ENCODE results near the gene RAB10.
"Not testable (repeated sequence)": the region's sequence is repeated elsewhere in the genome, so short reads cannot be mapped to it uniquely, and the experiment has no call there.

Gene RAB10

DNA sequence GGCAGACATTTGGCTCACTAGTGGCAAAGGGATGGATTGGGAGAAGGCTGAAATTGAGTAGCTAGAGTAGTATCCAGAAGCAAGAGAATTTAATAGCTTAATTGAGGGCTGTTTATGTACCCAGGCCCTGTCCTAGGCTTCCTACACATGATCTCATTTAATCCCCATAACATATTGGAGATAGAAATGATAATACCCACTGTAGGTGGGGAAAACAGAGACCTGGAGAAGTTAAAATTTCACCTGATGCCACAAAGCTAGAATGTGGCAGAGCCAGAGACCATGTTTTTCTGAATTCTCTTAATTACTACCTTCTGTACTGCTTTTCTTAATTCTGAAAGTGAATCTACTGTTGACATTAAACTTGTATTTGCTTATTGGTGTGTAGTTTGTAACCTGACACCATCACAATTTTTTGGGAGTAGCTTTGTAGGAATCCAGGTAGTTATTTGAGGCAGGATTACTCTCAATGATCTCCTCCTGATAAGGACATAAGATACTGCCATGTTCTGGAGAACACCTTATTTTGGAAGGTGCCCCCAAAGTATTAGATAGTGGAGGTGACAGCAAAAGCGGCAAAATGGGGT, 42.2 kb downstream of the RAB10 start:
- H2AFZ ChIP-seq (ENCODE audit: low read length, unreplicated experiment): no peak overlapping the region
- peaks cover 26% of the 10 kb centered on the region for H3K4me1 ChIP-seq (ENCODE audit: control insufficient read depth, insufficient read depth, low read length, unreplicated experiment)
- peaks cover 4% of the 10 kb centered on the region; the same call in 1 of the 2 replicates for H3K36me3 ChIP-seq (ENCODE audit: insufficient read depth, low read length)
- H3K27ac ChIP-seq (ENCODE audit: low read depth, low read length): no peak overlapping the region
- no peak overlapping the region for H3K4me3 ChIP-seq (ENCODE audit: low read depth, low read length)
- peaks cover 91% of the 10 kb centered on the region for H3K79me2 ChIP-seq (ENCODE audit: control insufficient read depth, insufficient read depth, low read length, unreplicated experiment)
- no peaks in the 10 kb centered on the region for H3K27me3 ChIP-seq (ENCODE audit: insufficient read depth, low read length)

DNA sequence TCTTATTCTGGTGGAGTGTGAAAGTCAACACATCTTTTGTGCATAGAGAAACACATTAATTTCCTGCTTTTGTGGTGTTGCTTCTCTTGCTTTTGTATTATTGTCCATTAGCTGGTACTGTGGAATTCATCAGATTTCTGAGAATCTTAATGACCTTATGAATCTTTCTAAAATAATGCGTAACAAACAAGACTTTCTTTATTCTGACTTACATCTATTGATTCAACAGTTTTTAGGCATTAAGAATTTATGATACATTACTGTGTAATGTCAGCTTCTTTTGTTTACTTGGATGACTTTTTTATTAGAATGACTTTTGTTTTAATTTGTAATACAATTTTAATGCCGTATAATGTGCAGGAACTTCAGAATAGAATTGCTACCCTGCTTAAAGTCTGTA, 43.4 kb downstream of the RAB10 start:
- Histone ChIP-seq H3K36me3 (ENCODE audit: insufficient read depth, low read length) (peaks cover 11% of the 10 kb centered on the region), H3K27ac (ENCODE audit: low read depth, low read length) (no peak overlapping the region), H3K4me1 (ENCODE audit: control insufficient read depth, insufficient read depth, low read length, unreplicated experiment) (peaks cover 26% of the 10 kb centered on the region), H3K4me3 (ENCODE audit: low read depth, low read length) (no peak overlapping the region), H3K27me3 (ENCODE audit: insufficient read depth, low read length) (no peaks in the 10 kb centered on the region), H2AFZ (ENCODE audit: low read length, unreplicated experiment) (no peak overlapping the region), H3K79me2 (ENCODE audit: control insufficient read depth, insufficient read depth, low read length, unreplicated experiment) (peaks cover 88% of the 10 kb centered on the region)

DNA sequence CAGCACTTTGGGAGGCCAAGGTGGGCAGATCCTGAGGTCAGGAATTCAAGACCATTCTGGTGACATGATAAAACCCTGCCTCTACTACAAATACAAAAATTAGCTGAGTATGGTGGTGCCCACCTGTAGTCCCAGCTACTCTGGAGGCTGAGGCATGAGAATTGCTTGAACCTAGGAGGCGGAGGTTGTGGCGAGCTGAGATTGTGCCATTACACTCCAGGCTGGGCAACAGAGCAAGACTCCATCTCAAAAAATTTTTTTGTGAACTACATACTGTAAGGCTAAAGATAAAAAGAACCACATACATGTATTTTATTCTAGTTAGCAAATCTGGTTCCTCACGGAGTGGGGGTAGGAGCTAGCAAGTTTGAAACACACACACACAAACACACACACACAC, 45.1 kb downstream of the RAB10 start:
- Histone ChIP-seq H3K79me2 (ENCODE audit: control insufficient read depth, insufficient read depth, low read length, unreplicated experiment) (peaks cover 86% of the 10 kb centered on the region), H3K27me3 (ENCODE audit: insufficient read depth, low read length) (no peaks in the 10 kb centered on the region), H3K4me3 (ENCODE audit: low read depth, low read length) (no peak overlapping the region), H2AFZ (ENCODE audit: low read length, unreplicated experiment) (no peak overlapping the region), H3K27ac (ENCODE audit: low read depth, low read length) (no peak overlapping the region), H3K4me1 (ENCODE audit: control insufficient read depth, insufficient read depth, low read length, unreplicated experiment) (peaks cover 17% of the 10 kb centered on the region), H3K36me3 (ENCODE audit: insufficient read depth, low read length) (peaks cover 13% of the 10 kb centered on the region)

DNA sequence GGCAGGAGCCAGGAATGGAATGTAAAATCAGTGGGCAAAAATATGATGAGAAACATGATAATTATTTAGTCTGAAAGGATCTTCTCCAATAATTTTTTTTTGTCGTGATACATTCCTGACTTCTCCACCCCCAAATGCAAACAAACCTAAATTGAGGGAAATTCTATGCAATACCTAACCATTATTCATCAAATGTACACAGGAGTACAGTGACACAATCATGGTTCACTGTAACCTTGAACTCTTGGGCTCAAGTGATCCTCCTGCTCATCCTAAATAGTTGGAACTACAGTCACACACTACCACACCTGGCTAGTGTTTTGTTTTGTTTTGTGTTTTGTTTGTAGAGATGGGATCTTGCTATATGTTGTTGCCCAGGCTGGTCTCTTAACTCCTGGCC, 46.5 kb downstream of the RAB10 start:
- peak overlapping the region; percentile 7; the same call in 1 of the 2 replicates for H3K27ac ChIP-seq (ENCODE audit: low read depth, low read length)
- peaks cover 16% of the 10 kb centered on the region for H3K36me3 ChIP-seq (ENCODE audit: insufficient read depth, low read length)
- no peak overlapping the region for H3K4me3 ChIP-seq (ENCODE audit: low read depth, low read length)
- no peak overlapping the region for H2AFZ ChIP-seq (ENCODE audit: low read length, unreplicated experiment)
- peaks cover 23% of the 10 kb centered on the region for H3K4me1 ChIP-seq (ENCODE audit: control insufficient read depth, insufficient read depth, low read length, unreplicated experiment)
- peaks cover 86% of the 10 kb centered on the region for H3K79me2 ChIP-seq (ENCODE audit: control insufficient read depth, insufficient read depth, low read length, unreplicated experiment)
- no peaks in the 10 kb centered on the region for H3K27me3 ChIP-seq (ENCODE audit: insufficient read depth, low read length)

DNA sequence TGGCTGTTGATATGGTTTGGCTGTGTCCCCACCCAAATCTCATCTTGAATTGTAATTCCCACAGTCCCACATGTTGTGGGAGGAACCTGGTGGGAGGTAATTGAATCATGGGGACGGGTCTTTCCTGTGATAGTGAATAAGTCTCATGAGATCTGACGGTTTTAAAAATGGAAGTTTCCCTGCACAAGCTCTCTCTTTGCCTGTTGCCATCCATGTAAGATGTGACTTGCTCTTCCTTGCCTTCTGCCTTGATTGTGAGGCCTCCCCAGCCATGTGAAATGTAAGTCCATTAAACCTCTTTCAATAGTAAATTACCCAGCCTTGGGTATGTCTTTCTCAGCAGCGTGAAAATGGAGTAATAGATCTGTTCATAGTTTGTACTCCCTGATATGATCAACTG, 47.0 kb downstream of the RAB10 start:
- not testable (repeated sequence) for H3K27me3 ChIP-seq (ENCODE audit: insufficient read depth, low read length); H2AFZ ChIP-seq (ENCODE audit: low read length, unreplicated experiment); H3K27ac ChIP-seq (ENCODE audit: low read depth, low read length); H3K4me3 ChIP-seq (ENCODE audit: low read depth, low read length)
- peaks cover 83% of the 10 kb centered on the region for H3K79me2 ChIP-seq (ENCODE audit: control insufficient read depth, insufficient read depth, low read length, unreplicated experiment)
- peaks cover 16% of the 10 kb centered on the region for H3K36me3 ChIP-seq (ENCODE audit: insufficient read depth, low read length)
- peaks cover 17% of the 10 kb centered on the region for H3K4me1 ChIP-seq (ENCODE audit: control insufficient read depth, insufficient read depth, low read length, unreplicated experiment)

DNA sequence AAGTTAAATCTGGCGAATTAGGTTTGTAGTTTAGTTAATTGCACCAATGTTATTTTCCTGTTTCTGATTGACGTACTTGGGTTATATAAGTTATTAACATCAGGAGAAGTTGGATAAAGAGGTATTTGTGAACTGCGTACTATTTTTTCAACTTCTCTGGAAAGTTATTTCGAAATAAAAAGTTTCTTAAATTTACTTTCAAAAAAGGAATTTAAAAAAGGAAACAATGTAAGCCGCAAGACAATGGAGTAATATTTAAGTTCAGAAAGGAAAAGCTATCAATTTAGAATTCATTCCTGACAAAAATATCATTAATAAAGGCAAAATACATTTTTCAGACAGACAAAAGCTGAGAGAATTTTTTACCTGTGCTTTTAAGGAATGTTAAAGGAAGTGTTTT, 47.7 kb downstream of the RAB10 start:
- Histone ChIP-seq H3K4me1 (ENCODE audit: control insufficient read depth, insufficient read depth, low read length, unreplicated experiment) (peaks cover 21% of the 10 kb centered on the region), H3K36me3 (ENCODE audit: insufficient read depth, low read length) (peaks cover 16% of the 10 kb centered on the region), H3K79me2 (ENCODE audit: control insufficient read depth, insufficient read depth, low read length, unreplicated experiment) (peaks cover 83% of the 10 kb centered on the region), H3K27me3 (ENCODE audit: insufficient read depth, low read length) (no peaks in the 10 kb centered on the region), H3K27ac (ENCODE audit: low read depth, low read length) (no peak overlapping the region), H2AFZ (ENCODE audit: low read length, unreplicated experiment) (no peak overlapping the region), H3K4me3 (ENCODE audit: low read depth, low read length) (no peak overlapping the region)

DNA sequence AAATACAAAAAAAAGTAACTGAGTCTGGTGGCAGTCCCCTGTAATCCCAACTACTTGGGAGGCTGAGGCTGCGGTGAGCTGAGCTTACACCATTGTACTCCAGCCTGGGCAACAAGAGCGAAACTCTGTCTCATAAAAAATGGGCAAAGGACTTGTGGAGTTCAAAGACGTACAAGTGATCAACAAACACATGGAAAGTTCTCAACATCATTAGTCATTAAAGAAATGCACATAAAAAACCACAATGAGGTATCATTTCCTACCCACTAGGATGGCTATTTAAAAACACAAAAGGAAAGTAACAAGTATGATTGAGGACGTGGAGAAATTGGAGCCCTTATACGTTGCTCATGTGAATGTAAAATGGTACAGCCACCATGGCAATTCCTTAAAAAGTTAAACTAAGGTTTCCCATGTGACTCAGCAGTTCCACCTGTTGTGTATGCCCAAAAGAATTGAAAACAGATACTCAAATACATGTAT, 52.3 kb downstream of the RAB10 start:
- Histone ChIP-seq H3K27me3 (ENCODE audit: insufficient read depth, low read length) (no peaks in the 10 kb centered on the region), H3K36me3 (ENCODE audit: insufficient read depth, low read length) (peaks cover 11% of the 10 kb centered on the region), H3K4me3 (ENCODE audit: low read depth, low read length) (no peak overlapping the region), H3K27ac (ENCODE audit: low read depth, low read length) (peak overlapping the region; percentile 62), H2AFZ (ENCODE audit: low read length, unreplicated experiment) (no peak overlapping the region), H3K4me1 (ENCODE audit: control insufficient read depth, insufficient read depth, low read length, unreplicated experiment) (peaks cover 22% of the 10 kb centered on the region), H3K79me2 (ENCODE audit: control insufficient read depth, insufficient read depth, low read length, unreplicated experiment) (peaks cover 85% of the 10 kb centered on the region)

DNA sequence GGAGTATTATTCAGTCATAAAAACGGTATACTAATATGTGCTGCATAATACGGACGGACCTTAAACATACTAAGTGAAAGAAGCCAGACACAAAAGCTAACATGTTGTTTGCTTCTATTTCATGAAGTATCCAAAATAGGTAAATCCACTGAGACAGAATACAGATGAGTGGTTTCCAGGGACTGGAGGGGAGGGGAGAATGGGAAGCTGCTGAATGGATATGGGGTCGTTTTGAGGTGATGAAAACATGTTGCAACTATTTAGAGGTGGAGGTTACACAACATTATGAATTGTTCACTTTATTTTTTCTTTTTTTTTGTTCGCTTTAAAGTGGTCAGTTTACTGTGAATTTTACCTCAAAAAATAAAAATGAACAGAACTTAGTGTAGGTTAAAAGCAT, 52.9 kb downstream of the RAB10 start:
- Histone ChIP-seq H2AFZ (ENCODE audit: low read length, unreplicated experiment) (no peak overlapping the region), H3K79me2 (ENCODE audit: control insufficient read depth, insufficient read depth, low read length, unreplicated experiment) (peaks cover 85% of the 10 kb centered on the region), H3K4me3 (ENCODE audit: low read depth, low read length) (no peak overlapping the region), H3K4me1 (ENCODE audit: control insufficient read depth, insufficient read depth, low read length, unreplicated experiment) (peaks cover 22% of the 10 kb centered on the region), H3K27ac (ENCODE audit: low read depth, low read length) (peak overlapping the region; percentile 62), H3K27me3 (ENCODE audit: insufficient read depth, low read length) (no peaks in the 10 kb centered on the region), H3K36me3 (ENCODE audit: insufficient read depth, low read length) (peaks cover 5% of the 10 kb centered on the region)

DNA sequence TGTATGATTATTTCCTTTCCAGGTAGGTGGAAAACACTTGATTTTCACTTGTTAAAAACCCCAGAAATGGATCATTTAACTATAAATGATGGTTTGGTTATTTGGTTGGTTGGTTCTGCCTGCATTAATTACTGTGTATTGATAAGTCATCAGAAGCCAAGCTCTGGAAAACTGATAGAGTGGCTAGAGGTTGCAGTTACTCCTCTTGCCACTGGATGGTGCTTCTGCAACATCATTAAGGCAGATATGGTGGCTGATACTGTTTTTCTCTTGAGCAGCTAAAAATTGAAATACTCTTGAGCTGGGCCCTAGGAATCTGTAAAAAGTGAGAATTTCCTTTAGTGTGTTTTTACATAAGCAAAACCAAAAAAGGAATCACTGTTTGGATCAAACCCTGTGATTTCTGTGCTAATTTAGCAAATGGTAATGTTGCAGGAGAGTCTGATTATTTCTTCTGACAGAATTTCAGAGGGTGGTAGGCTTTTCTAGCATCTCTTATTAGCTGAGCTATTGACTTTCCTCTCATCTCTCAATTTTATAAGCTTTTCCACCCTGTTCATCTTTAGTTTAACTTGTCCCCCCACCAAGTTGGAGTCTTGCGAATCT, 54.3 kb downstream of the RAB10 start:
- peaks cover 22% of the 10 kb centered on the region for H3K4me1 ChIP-seq (ENCODE audit: control insufficient read depth, insufficient read depth, low read length, unreplicated experiment)
- H3K27me3 ChIP-seq (ENCODE audit: insufficient read depth, low read length): no peaks in the 10 kb centered on the region
- H3K79me2 ChIP-seq (ENCODE audit: control insufficient read depth, insufficient read depth, low read length, unreplicated experiment): peaks cover 90% of the 10 kb centered on the region
- H3K27ac ChIP-seq (ENCODE audit: low read depth, low read length): no peak overlapping the region
- H3K36me3 ChIP-seq (ENCODE audit: insufficient read depth, low read length): peaks cover 5% of the 10 kb centered on the region; the same call in 1 of the 2 replicates
- H2AFZ ChIP-seq (ENCODE audit: low read length, unreplicated experiment): no peak overlapping the region
- no peak overlapping the region for H3K4me3 ChIP-seq (ENCODE audit: low read depth, low read length)

DNA sequence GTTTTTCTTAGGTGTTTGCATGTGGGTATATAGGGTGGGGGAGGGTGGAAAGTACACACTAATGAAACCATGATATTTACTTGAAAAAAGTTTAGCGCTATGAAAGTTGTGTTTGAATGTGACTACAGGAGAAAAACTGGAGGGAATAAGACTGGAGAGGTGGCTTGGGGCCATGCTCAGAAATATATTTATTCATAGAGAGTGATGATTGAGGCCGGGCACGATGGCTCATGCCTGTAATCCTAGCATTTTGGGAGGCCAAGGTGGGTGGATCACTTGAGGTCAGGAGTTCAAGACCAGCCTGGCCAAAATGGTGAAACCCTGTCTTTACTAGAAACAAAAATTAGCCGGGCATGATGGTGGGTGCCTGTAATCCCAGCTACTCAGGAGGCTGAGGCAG, 55.0 kb downstream of the RAB10 start:
- H3K27ac ChIP-seq (ENCODE audit: low read depth, low read length); H3K36me3 ChIP-seq (ENCODE audit: insufficient read depth, low read length); H3K27me3 ChIP-seq (ENCODE audit: insufficient read depth, low read length); H2AFZ ChIP-seq (ENCODE audit: low read length, unreplicated experiment); H3K4me3 ChIP-seq (ENCODE audit: low read depth, low read length): not testable (repeated sequence)
- Histone ChIP-seq H3K4me1 (ENCODE audit: control insufficient read depth, insufficient read depth, low read length, unreplicated experiment) (peaks cover 22% of the 10 kb centered on the region), H3K79me2 (ENCODE audit: control insufficient read depth, insufficient read depth, low read length, unreplicated experiment) (peaks cover 92% of the 10 kb centered on the region)

DNA sequence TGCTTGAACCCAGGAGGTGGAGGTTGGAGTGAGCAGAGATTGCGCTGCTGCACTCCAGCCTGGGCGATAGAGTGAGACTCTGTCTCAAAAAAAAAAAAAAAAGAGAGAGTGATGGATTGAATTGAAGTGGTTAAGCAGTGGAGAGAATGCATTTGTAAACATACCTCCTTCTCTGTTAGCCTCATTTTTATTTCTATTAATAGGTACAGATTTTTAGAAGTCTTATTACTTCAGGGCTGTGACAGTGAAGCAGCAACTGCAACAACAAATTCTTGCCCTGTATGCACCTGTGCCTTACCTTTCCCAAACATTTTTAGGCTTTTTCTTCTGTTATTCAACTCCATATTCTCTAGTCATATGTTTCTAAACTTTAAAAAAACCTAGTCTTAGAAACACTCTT, 55.5 kb downstream of the RAB10 start:
- H3K4me1 ChIP-seq (ENCODE audit: control insufficient read depth, insufficient read depth, low read length, unreplicated experiment): peaks cover 20% of the 10 kb centered on the region
- H2AFZ ChIP-seq (ENCODE audit: low read length, unreplicated experiment): no peak overlapping the region
- H3K36me3 ChIP-seq (ENCODE audit: insufficient read depth, low read length): peaks cover 4% of the 10 kb centered on the region; the same call in 1 of the 2 replicates
- H3K27ac ChIP-seq (ENCODE audit: low read depth, low read length): no peak overlapping the region
- no peak overlapping the region for H3K4me3 ChIP-seq (ENCODE audit: low read depth, low read length)
- H3K79me2 ChIP-seq (ENCODE audit: control insufficient read depth, insufficient read depth, low read length, unreplicated experiment): peaks cover 89% of the 10 kb centered on the region
- no peaks in the 10 kb centered on the region for H3K27me3 ChIP-seq (ENCODE audit: insufficient read depth, low read length)
